ENCODE results near the gene ZDHHC18.
"Not testable (repeated sequence)": the region's sequence is repeated elsewhere in the genome, so short reads cannot be mapped to it uniquely, and the experiment has no call there.

ZDHHC18 gene

DNA sequence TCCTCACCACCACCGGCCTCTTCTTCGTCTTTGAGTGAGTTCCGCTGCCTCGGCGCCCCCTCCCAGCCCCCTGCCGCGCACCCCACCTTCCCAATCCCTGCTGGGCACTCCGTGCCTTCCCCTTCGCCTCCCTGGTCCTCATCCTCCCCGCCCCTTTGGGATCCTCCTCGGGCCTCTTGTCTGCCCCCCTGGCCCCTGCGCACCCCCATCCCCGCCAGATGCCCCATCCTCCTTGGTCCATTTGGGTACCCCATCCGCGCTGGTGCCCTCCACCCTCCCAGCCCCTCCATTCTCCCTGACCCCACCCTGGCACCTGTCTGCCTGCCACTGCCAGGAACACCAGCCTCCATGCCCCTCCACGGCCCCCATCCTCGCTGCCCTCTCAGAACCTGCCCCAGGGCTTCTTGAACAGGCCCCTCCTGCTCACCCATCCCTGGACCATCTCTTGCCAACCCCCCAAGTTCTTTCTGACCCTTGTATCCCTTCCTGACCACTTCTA lies 667 bp downstream of the ZDHHC18 start:
- Histone ChIP-seq H3K4me1 (ENCODE audit: control insufficient read depth, insufficient read depth, low read length) (peaks cover 23% of the 10 kb centered on the region), H3K36me3 (ENCODE audit: insufficient read depth, low read length) (peaks cover 5% of the 10 kb centered on the region), H3K27me3 (ENCODE audit: control insufficient read depth, insufficient read depth, low read length) (no peaks in the 10 kb centered on the region), H3K9ac (ENCODE audit: low read depth, low read length) (peak overlapping the region; percentile 72), H3K4me3 (ENCODE audit: low read length) (peak overlapping the region; percentile 73), H3K4me2 (ENCODE audit: low read length) (peak overlapping the region; percentile 83), H3K9me3 (replicated peaks; ENCODE audit: low read length) (no peaks in the 10 kb centered on the region)

GRCh38 chr1:26827663-26828062 lies 1.2 kb downstream of the ZDHHC18 start:
- H3K36me3 ChIP-seq (ENCODE audit: insufficient read depth, low read length): peaks cover 10% of the 10 kb centered on the region
- H3K4me2 ChIP-seq (ENCODE audit: low read length): peak overlapping the region; percentile 83
- H3K4me3 ChIP-seq (ENCODE audit: low read length): peak overlapping the region; percentile 73
- peak overlapping the region; percentile 72 for H3K9ac ChIP-seq (ENCODE audit: low read depth, low read length)
- no peaks in the 10 kb centered on the region for H3K27me3 ChIP-seq (ENCODE audit: control insufficient read depth, insufficient read depth, low read length)
- peaks cover 23% of the 10 kb centered on the region for H3K4me1 ChIP-seq (ENCODE audit: control insufficient read depth, insufficient read depth, low read length)
- no peaks in the 10 kb centered on the region for H3K9me3 ChIP-seq (replicated peaks; ENCODE audit: low read length)

- H3K4me2 ChIP-seq (ENCODE audit: low read length): peak overlapping the region; percentile 5
- H3K9ac ChIP-seq (ENCODE audit: low read depth, low read length): no peak overlapping the region
- H3K4me1 ChIP-seq (ENCODE audit: control insufficient read depth, insufficient read depth, low read length): peaks cover 23% of the 10 kb centered on the region
- H3K36me3 ChIP-seq (ENCODE audit: insufficient read depth, low read length): peaks cover 18% of the 10 kb centered on the region
- no peak overlapping the region for H3K4me3 ChIP-seq (ENCODE audit: low read length)
- H3K9me3 ChIP-seq (replicated peaks; ENCODE audit: low read length): no peaks in the 10 kb centered on the region
- no peaks in the 10 kb centered on the region for H3K27me3 ChIP-seq (ENCODE audit: control insufficient read depth, insufficient read depth, low read length)
Observed at GRCh38 chr1:26828411-26828991, 2.0 kb downstream of the ZDHHC18 start.

DNA sequence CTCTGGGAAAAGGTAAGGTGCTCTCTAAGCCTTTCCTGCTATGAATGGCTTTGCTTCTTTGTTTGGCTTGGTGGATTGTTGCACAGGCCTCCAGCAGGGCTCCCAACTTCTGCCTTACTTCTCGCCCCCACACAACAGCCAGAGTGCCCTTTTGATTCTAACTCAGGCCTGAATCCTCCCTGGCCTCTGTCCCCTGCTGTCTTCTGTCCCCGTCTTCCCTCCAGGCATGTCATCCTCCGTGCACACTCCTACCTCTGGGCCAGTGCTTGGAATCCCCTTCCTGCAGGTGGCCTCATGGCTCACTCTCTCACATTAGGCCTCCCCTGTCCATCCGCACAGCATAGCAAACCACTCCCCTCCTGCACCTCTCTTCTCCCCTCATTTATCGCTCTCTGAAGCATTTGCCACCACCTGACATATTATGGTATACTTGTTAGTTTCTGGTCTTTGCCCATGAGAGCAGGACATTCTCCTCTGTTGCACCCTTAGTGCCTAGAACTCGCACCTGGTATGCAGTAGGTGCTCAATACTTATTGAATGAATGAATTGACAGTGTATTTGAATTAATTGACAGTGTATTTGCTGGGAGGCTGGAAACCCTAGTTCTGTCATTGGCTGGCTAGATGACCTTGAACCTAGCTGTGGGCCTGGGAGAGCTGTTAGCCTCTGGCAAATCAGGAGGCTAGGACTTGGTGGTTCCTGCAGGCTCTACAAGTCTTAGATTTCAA lies 2.9 kb downstream of the ZDHHC18 start:
- H3K9me3 ChIP-seq (replicated peaks; ENCODE audit: low read length): no peaks in the 10 kb centered on the region
- peaks cover 24% of the 10 kb centered on the region for H3K36me3 ChIP-seq (ENCODE audit: insufficient read depth, low read length)
- H3K4me2 ChIP-seq (ENCODE audit: low read length): peak overlapping the region; percentile 5
- H3K4me3 ChIP-seq (ENCODE audit: low read length): no peak overlapping the region
- no peak overlapping the region for H3K9ac ChIP-seq (ENCODE audit: low read depth, low read length)
- no peaks in the 10 kb centered on the region for H3K27me3 ChIP-seq (ENCODE audit: control insufficient read depth, insufficient read depth, low read length)
- peaks cover 23% of the 10 kb centered on the region for H3K4me1 ChIP-seq (ENCODE audit: control insufficient read depth, insufficient read depth, low read length)

DNA sequence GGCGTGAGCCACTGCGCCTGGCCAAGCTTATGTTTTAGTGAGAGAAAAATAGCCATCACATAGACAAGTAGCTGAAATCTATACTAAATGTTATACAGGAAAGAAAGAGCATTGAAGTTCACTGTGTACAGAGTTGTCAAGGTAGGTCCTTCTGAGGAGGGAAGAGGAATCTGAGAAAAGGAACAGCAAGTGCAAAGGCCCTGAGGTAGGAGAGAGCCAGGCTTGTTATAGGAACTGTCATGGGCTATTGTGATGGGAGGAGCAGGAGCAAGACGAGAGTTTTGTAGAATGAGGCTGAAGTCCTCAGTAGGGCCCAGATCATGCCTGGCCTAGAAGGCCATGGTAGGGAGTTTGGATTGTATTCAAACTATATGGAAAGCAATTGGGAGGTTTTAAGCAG lies 4.6 kb downstream of the ZDHHC18 start:
- H3K36me3 ChIP-seq (ENCODE audit: insufficient read depth, low read length): peaks cover 34% of the 10 kb centered on the region
- no peak overlapping the region for H3K4me3 ChIP-seq (ENCODE audit: low read length)
- no peak overlapping the region for H3K4me2 ChIP-seq (ENCODE audit: low read length)
- H3K9me3 ChIP-seq (replicated peaks; ENCODE audit: low read length): no peaks in the 10 kb centered on the region
- peaks cover 21% of the 10 kb centered on the region for H3K4me1 ChIP-seq (ENCODE audit: control insufficient read depth, insufficient read depth, low read length)
- no peaks in the 10 kb centered on the region for H3K27me3 ChIP-seq (ENCODE audit: control insufficient read depth, insufficient read depth, low read length)
- H3K9ac ChIP-seq (ENCODE audit: low read depth, low read length): no peak overlapping the region

GRCh38 chr1:26831546-26832248 lies 5.2 kb downstream of the ZDHHC18 start:
- Histone ChIP-seq H3K36me3 (ENCODE audit: insufficient read depth, low read length) (peaks cover 36% of the 10 kb centered on the region), H3K4me1 (ENCODE audit: control insufficient read depth, insufficient read depth, low read length) (peaks cover 17% of the 10 kb centered on the region), H3K9me3 (replicated peaks; ENCODE audit: low read length) (no peaks in the 10 kb centered on the region)

GRCh38 chr1:26832249-26832960 lies 5.9 kb downstream of the ZDHHC18 start:
- Histone ChIP-seq H3K9me3 (replicated peaks; ENCODE audit: low read length) (no peaks in the 10 kb centered on the region), H3K27me3 (ENCODE audit: control insufficient read depth, insufficient read depth, low read length) (no peaks in the 10 kb centered on the region), H3K9ac (ENCODE audit: low read depth, low read length) (no peak overlapping the region), H3K4me2 (ENCODE audit: low read length) (no peak overlapping the region), H3K4me1 (ENCODE audit: control insufficient read depth, insufficient read depth, low read length) (peaks cover 16% of the 10 kb centered on the region), H3K36me3 (ENCODE audit: insufficient read depth, low read length) (peaks cover 36% of the 10 kb centered on the region), H3K4me3 (ENCODE audit: low read length) (no peak overlapping the region)

More at GRCh38 chr1:26831546-26832248, 5.2 kb downstream of the ZDHHC18 start:
- Histone ChIP-seq H3K4me3 (ENCODE audit: low read length) (no peak overlapping the region), H3K4me2 (ENCODE audit: low read length) (no peak overlapping the region), H3K27me3 (ENCODE audit: control insufficient read depth, insufficient read depth, low read length) (no peaks in the 10 kb centered on the region), H3K9ac (ENCODE audit: low read depth, low read length) (no peak overlapping the region)

- H3K27me3 ChIP-seq (ENCODE audit: control insufficient read depth, insufficient read depth, low read length): no peaks in the 10 kb centered on the region
- peaks cover 5% of the 10 kb centered on the region for H3K4me1 ChIP-seq (ENCODE audit: control insufficient read depth, insufficient read depth, low read length)
- no peak overlapping the region for H3K4me2 ChIP-seq (ENCODE audit: low read length)
- H3K9me3 ChIP-seq (replicated peaks; ENCODE audit: low read length): no peaks in the 10 kb centered on the region
- H3K4me3 ChIP-seq (ENCODE audit: low read length): no peak overlapping the region
- H3K9ac ChIP-seq (ENCODE audit: low read depth, low read length): no peak overlapping the region
- peaks cover 39% of the 10 kb centered on the region for H3K36me3 ChIP-seq (ENCODE audit: insufficient read depth, low read length)
Observed at GRCh38 chr1:26833432-26834405, 7.2 kb downstream of the ZDHHC18 start.

GRCh38 chr1:26837665-26838064 lies 11.2 kb downstream of the ZDHHC18 start:
- peaks cover 49% of the 10 kb centered on the region for H3K36me3 ChIP-seq (ENCODE audit: insufficient read depth, low read length)
- not testable (repeated sequence) for H3K4me2 ChIP-seq (ENCODE audit: low read length); H3K9ac ChIP-seq (ENCODE audit: low read depth, low read length); H3K4me1 ChIP-seq (ENCODE audit: control insufficient read depth, insufficient read depth, low read length); H3K9me3 ChIP-seq (replicated peaks; ENCODE audit: low read length); H3K4me3 ChIP-seq (ENCODE audit: low read length); H3K27me3 ChIP-seq (ENCODE audit: control insufficient read depth, insufficient read depth, low read length)

DNA sequence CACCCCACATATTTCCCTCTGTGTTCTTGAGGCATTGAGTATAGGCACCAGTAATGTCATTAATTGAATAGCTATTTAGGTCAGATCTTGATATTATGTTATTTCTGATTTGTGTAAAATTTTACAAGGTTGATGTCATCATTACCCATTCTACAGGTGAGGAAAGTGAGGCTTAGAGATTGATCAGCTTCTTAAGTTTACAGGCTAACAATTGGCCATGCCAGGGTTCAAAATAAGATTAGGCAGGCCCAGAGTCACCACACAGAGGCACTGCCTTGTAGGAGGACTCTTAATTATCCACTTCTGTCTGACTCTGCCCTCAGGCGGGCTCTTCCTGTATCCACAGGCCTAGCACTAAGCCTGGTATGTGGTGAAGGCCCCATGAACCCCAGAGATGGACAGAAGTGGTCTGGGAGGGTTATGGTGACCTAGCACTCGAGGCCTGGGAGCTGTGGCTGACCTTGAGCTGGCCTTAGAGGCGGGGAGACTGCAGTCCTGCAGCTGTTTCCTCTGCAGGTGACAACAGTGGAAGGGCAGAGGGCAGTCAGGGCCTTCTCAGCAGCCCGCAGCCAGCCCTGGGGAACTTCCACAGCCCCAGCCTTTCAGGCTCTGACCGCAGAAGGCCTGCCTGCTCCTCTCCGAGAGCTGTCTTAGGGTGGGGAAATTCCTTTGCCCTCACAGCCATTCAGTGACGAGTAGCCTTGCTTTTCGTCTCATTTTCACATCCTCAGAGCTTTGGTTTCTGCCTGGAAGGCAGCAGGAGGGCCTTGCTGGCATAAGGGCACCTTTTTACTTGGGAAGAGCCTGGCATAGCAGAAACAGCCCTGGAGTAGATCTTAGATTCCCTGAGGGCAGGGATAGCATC lies 12.2 kb downstream of the ZDHHC18 start:
- no peaks in the 10 kb centered on the region for H3K27me3 ChIP-seq (ENCODE audit: control insufficient read depth, insufficient read depth, low read length)
- no peak overlapping the region for H3K4me3 ChIP-seq (ENCODE audit: low read length)
- H3K9ac ChIP-seq (ENCODE audit: low read depth, low read length): no peak overlapping the region
- H3K4me2 ChIP-seq (ENCODE audit: low read length): no peak overlapping the region
- H3K4me1 ChIP-seq (ENCODE audit: control insufficient read depth, insufficient read depth, low read length): no peaks in the 10 kb centered on the region
- H3K9me3 ChIP-seq (replicated peaks; ENCODE audit: low read length): no peaks in the 10 kb centered on the region
- H3K36me3 ChIP-seq (ENCODE audit: insufficient read depth, low read length): peaks cover 43% of the 10 kb centered on the region

Data from skeletal muscle satellite cell (primary cell).